Natural killer cell (primary cell): ENCODE results near the gene ADD1. TPM values are rescaled to one million over a fixed set of nuclear protein-coding genes. Genes with fewer than 3 reads are reported as not detected.

Experiments used
- ATAC-seq, 3 donors: fragments of 150-1000 bp in 2 of 3; fragments of 200-7000 bp in 1 of 3; cut with Tn5 transposase; 1 replicate in 1 of 3; 2 replicates in 2 of 3; pipeline ENCODE4 v1.10.0; 2021; ENCODE audit warnings: mild to moderate bottlenecking in 2 of 3, moderate library complexity in 2 of 3
- DNase-seq, 2 donors: peaks; one replicate each; pipeline versions ENCODE4 v3.0.0 to v3.0.0-alpha.2; 2013 to 2021; ENCODE audit warnings: mixed read lengths in 1 of 2
- H3K27ac ChIP-seq: one replicate; pipeline ENCODE4 v1.5.1; 2013; ENCODE audit warnings: mild to moderate bottlenecking, low read length
- H3K27me3 ChIP-seq: one replicate; pipeline ENCODE4 v1.6.1; 2013; ENCODE audit warnings: low read length; ENCODE audit not compliant: control insufficient read depth, insufficient read depth
- H3K36me3 ChIP-seq: one replicate; pipeline ENCODE4 v1.6.1; 2013; ENCODE audit warnings: low read length; ENCODE audit not compliant: control insufficient read depth, insufficient read depth
- H3K4me1 ChIP-seq: one replicate; pipeline ENCODE4 v1.6.1; 2013; ENCODE audit warnings: low read length; ENCODE audit not compliant: control insufficient read depth, insufficient read depth
- H3K4me3 ChIP-seq: one replicate; pipeline ENCODE4 v1.5.1; 2013; ENCODE audit warnings: low read length
- H3K9me3 ChIP-seq: one replicate; pipeline ENCODE4 v1.6.1; 2013; ENCODE audit warnings: low read length; ENCODE audit not compliant: control insufficient read depth, insufficient read depth
- H3K27ac Mint-ChIP-seq, 2 donors: one replicate each; pipeline ENCODE4 v1.8.0; 2022; ENCODE audit warnings: mild to moderate bottlenecking in 2 of 2, mixed read lengths in 2 of 2, moderate library complexity in 1 of 2
- H3K27me3 Mint-ChIP-seq, 2 donors: one replicate each; pipeline ENCODE4 v1.8.0; 2022; ENCODE audit warnings: low read depth in 2 of 2, mixed read lengths in 2 of 2
- H3K36me3 Mint-ChIP-seq: one replicate; pipeline ENCODE4 v1.8.0; 2022; ENCODE audit warnings: mixed read lengths
- H3K4me1 Mint-ChIP-seq, 2 donors: one replicate each; pipeline ENCODE4 v1.8.0; 2022; ENCODE audit warnings: mixed read lengths in 2 of 2
- H3K4me3 Mint-ChIP-seq: one replicate; pipeline ENCODE4 v1.8.0; 2022; ENCODE audit warnings: mild to moderate bottlenecking, moderate library complexity, mixed read lengths
- H3K9me3 Mint-ChIP-seq, 2 donors: one replicate each; pipeline ENCODE4 v1.8.0; 2022; ENCODE audit warnings: mixed read lengths in 2 of 2
- WGBS: methylation state at CpG from one replicate; pipeline ENCODE4 v1.1.7; 2013; ENCODE audit warnings: missing lambda C conversion rate; ENCODE audit not compliant: insufficient coverage; 5-methylcytosine and 5-hydroxymethylcytosine counted together
- intact Hi-C: fragments of 100-400 bp; cut with micrococcal nuclease; formaldehyde crosslinking; loops from one replicate; pipeline ENCODE4 v1.14.2; 2022
- total RNA-seq, 4 donors: library from RNA; stranded (reverse); fragments of 120-200 nt in 1 of 4; gene quantifications; one replicate each; pipeline versions ENCODE4 v1.2.3 to v1.2.4, GENCODE V29; 2013 to 2022
- TF ChIP-seq, protein P1 (sequence below): fragments of 200-600 bp; IDR thresholded peaks from one replicate; pipeline ENCODE4 v1.8.0; 2022; ENCODE audit warnings: antibody characterized with exemption

ADD1 gene
- total RNA-seq, 3 donors from 2014 or later (not counting 1 experiment from before 2014, with no cell fraction given), result 383 to 465 (median 452) TPM

DNA sequence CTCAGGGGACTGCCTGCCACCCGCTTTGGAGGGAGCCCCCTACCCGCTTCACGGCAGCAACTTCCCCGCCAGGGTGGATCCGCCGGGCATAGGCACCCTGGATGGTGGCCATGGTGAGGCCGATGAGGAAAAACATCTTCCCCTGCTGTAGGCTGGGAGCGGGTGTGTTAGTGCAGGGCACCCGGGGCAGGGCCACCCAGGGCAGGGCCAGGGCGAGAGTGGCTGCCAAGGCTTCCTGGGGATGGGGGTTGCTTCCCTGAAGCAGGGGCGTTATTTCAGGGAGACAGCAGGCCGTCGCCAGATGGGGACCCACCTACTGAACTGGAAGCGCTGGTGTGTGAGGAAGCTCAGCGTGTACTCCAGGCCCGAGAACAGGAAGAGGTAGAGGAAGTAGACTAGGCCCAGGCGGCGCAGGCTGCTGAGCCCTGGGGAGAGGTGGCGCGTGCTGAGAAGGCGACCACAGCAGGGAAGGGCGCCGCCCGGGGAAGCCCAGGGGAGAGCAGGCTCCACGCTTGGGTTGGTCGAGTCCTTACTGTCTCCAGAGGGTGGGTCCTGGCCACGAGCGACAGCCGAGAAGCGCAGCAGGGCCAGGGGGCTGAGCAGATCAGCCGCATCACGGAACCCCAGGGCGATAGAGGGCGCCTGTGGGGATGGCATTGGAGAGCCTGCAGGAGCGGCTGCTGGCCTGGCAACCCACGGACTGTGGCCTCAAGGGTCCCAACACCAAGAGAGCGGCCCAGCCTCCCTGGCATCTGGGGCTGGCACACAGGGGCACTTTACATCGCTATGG is 88.1 kb downstream of the ADD1 start:
- H3K4me3 Mint-ChIP-seq, result peak overlapping the region; percentile 75
- Histone ChIP-seq H3K27ac (peak overlapping the region; percentile 72), H3K4me1 (peaks cover 48% of the 10 kb centered on the region), H3K4me3 (peak overlapping the region; percentile 2), H3K27me3 (no peaks in the 10 kb centered on the region), H3K36me3 (peaks cover 44% of the 10 kb centered on the region), H3K9me3 (no peaks in the 10 kb centered on the region)
- H3K27me3 Mint-ChIP-seq, result no peaks in the 10 kb centered on the region
- 36% methylated on average over 38 of the region's 38 CpGs for WGBS
- ATAC-seq (peak; percentile 25 to 43 (median 32)), DNase-seq (peak in 1 of 2 donors; percentile 82)
- H3K9me3 Mint-ChIP-seq, result no peaks in the 10 kb centered on the region
- peak overlapping the region; percentile 85 to 92 for H3K27ac Mint-ChIP-seq
- intact Hi-C loops, result loop anchor here (5.0 to 10.0 kb wide), 3 partner anchors 84 to 167 kb away; no protein-coding TSS in a partner anchor
- H3K4me1 Mint-ChIP-seq, result peaks cover 27 to 34% of the 10 kb centered on the region in 2 donors
- TF ChIP-seq, protein P1, sequence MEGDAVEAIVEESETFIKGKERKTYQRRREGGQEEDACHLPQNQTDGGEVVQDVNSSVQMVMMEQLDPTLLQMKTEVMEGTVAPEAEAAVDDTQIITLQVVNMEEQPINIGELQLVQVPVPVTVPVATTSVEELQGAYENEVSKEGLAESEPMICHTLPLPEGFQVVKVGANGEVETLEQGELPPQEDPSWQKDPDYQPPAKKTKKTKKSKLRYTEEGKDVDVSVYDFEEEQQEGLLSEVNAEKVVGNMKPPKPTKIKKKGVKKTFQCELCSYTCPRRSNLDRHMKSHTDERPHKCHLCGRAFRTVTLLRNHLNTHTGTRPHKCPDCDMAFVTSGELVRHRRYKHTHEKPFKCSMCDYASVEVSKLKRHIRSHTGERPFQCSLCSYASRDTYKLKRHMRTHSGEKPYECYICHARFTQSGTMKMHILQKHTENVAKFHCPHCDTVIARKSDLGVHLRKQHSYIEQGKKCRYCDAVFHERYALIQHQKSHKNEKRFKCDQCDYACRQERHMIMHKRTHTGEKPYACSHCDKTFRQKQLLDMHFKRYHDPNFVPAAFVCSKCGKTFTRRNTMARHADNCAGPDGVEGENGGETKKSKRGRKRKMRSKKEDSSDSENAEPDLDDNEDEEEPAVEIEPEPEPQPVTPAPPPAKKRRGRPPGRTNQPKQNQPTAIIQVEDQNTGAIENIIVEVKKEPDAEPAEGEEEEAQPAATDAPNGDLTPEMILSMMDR, result no peak
- H3K36me3 Mint-ChIP-seq, result no peaks in the 10 kb centered on the region

DNA sequence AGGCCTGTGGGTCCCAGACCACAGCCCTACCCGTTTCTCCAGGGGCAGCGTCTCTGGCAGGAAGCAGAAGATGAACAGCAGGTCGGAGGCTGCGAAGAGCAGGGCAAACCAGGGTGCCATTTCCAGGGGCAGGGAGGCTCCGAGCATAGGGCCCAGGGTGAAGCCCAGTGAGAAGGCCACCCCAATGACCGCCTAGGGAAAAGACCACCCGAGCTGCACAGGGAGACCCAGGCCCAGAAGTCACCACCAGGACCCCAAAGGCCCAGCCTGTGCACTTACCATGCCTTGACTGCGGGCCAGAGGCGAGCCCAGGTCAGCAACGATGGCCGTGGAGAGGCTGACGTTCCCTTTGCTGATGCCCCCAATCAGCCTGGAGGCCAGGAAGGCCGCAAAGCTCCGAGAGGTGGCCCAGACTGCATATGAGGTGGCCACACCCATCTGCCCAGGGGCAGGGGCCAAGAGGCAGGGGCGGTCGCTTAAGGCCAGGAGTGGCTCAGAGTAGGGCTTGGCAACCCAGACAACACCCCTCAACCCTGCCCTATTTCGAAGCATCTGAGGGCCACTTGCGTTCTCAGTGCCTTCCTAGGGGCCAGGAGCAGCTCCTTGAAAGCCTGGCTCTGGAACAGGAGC is 88.8 kb downstream of the ADD1 start:
- TF ChIP-seq, protein P1, result no peak
- Histone ChIP-seq H3K9me3 (no peaks in the 10 kb centered on the region), H3K27ac (peak overlapping the region; percentile 72), H3K4me3 (no peak overlapping the region), H3K27me3 (no peaks in the 10 kb centered on the region), H3K36me3 (peaks cover 38% of the 10 kb centered on the region), H3K4me1 (peaks cover 55% of the 10 kb centered on the region)
- no peak for ATAC-seq
- no peak for DNase-seq
- H3K4me1 Mint-ChIP-seq, result peaks cover 33 to 40% of the 10 kb centered on the region in 2 donors
- peak overlapping the region; percentile 86 for H3K4me3 Mint-ChIP-seq
- peak overlapping the region; percentile 85 to 92 for H3K27ac Mint-ChIP-seq
- no peaks in the 10 kb centered on the region for H3K36me3 Mint-ChIP-seq
- intact Hi-C loops, result loop anchor here (5.0 to 10.0 kb wide), 3 partner anchors 85 to 168 kb away; no protein-coding TSS in a partner anchor
- H3K27me3 Mint-ChIP-seq, result no peaks in the 10 kb centered on the region
- H3K9me3 Mint-ChIP-seq, result no peaks in the 10 kb centered on the region
- 75% methylated on average over 18 of the region's 18 CpGs for WGBS

DNA sequence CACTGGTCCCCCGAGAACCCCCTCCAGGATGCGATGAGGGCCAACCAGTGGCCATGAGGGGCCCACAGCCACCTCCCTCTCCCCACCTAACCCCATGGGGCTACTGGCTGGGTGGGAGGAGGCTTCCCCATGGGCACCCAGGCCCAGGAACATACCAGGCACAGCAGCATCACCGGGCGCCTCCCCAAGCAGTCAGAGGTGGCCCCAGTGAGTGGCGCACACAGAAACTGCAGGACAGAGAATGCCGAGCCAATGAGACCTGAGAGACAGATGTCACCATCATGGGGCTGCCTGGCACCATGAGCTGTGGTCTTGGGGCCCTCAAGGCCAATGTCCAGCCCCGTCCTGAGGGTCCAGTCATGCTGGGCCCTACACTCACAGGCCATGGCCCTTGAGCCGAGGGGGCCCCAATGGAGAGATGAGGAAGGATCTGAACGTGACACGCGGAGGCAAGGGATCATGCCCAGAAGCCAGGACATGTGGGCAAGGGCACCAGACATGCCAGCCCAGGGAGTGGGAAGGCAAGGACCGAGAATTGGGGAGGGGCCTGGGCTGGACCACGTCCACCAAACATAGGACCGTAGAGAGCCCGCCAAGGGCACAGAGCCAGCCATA is 89.4 kb downstream of the ADD1 start:
- H3K27me3 Mint-ChIP-seq, result no peaks in the 10 kb centered on the region
- H3K9me3 Mint-ChIP-seq, result no peaks in the 10 kb centered on the region
- TF ChIP-seq, protein P1, result no peak
- peaks cover 33 to 40% of the 10 kb centered on the region in 2 donors for H3K4me1 Mint-ChIP-seq
- Histone ChIP-seq H3K27me3 (no peaks in the 10 kb centered on the region), H3K27ac (peak overlapping the region; percentile 72), H3K4me1 (peaks cover 60% of the 10 kb centered on the region), H3K4me3 (no peak overlapping the region), H3K36me3 (peaks cover 38% of the 10 kb centered on the region), H3K9me3 (no peaks in the 10 kb centered on the region)
- 81% methylated on average over 15 of the region's 15 CpGs for WGBS
- no peaks in the 10 kb centered on the region for H3K36me3 Mint-ChIP-seq
- DNase-seq (peak in 1 of 2 donors; percentile 52), ATAC-seq (no peak)
- peak overlapping the region; percentile 86 for H3K4me3 Mint-ChIP-seq
- intact Hi-C loops, result loop anchor here (5.0 to 10.0 kb wide), 3 partner anchors 86 to 168 kb away; no protein-coding TSS in a partner anchor
- peak overlapping the region; percentile 85 to 92 for H3K27ac Mint-ChIP-seq
